Ammon's horn (tissue), 1 donor: Measurements from ENCODE around the gene TCEAL3.
"Not testable (repeated sequence)": the region's sequence is repeated elsewhere in the genome, so short reads cannot be mapped to it uniquely, and the experiment has no call there.

ENCODE experiments used
- DNase-seq: peaks from one replicate; pipeline ENCODE4 v3.0.0-alpha.2; 2016; ENCODE audit warnings: low spot score

TCEAL3 gene, protein sequence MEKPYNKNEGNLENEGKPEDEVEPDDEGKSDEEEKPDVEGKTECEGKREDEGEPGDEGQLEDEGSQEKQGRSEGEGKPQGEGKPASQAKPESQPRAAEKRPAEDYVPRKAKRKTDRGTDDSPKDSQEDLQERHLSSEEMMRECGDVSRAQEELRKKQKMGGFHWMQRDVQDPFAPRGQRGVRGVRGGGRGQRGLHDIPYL

DNA sequence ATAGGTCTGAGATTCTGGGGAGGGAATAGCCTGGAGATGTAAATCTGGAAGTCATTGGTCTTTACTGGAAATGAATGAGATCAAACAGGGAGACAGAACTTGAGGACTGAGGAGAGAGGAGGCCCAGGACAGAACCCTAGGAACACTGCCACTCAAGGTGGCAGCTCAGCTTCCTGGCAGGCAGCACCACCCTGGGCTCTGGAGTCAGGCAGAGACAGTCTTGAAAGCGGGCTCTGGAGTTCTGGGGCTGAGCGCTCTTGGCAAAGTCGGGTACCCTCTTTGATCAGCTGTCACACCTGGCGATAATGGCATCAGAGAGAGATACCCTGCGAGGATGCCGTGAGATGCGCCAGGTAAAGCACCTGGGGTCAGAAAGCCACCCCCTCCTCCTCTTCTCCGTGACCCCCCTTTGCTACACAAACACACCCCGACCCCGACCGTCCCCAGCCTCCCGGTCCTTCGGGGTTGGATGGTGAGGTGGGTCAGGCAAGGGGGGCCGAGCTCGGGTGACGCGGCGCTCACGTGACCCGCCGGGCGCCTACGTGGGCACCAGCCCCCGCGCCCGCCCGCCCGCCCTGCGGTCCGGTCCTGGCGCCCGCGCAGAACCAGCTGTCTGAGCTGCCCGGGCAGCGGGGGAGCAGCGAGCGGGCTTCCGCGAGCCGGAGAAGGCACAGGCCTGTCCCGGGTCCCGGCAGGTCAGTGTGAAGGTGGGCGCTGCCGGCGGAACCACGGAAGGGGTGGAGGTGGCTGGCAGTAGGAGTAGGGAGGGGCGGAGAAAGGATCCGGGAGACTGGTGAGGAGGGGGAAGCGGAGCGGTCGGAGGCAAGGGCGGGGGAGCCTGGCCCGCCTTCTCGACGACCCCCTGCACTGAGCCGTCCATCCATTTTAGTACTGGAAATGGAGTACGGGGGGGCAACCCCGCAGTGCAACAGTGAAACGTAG is at the start of gene TCEAL3:
Gene TCEAL3, plus strand, starts transcription at position 600 of the 942 bp plus-strand sequence. CDS start 1,102 bp downstream, outside the sequence.
- peak; percentile 65 for DNase-seq

DNA sequence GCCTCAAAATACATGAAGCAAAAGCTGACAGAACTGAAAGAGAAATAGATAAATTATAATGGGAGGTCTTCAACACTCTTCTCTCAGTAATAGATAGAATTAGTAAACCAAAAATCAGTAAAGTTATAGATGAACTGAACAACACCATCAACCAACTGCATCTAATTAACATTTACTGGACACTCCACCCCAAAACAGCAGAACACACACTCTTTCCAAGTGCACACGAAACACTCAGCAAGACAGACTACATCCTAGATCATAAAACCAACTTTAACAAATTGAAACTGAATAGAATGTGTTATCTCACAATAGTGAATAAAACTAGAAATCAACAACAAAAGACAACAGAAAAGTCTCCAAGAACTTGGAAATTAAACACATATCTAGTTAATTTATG is 47.5 kb upstream of the TCEAL3 start:
- no peak for DNase-seq

DNA sequence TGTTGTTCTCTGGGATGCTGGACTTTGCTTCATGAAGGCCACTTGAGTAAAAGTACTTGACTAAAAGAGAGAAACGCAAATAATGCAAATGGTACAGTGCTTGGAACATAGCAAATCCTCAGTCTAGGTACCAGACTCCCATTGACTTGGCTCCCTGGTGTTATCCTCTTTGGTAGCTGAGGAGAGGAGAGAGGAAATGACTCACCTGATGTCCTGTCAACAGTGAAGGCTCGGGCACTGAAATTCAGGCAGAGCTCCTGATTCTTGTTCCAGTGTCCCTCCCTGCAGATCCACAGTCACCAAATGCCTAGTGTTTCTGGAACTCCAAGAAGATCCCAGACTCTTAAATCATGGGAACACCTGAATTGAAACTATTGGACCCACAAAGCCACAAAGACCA is 45.0 kb upstream of the TCEAL3 start:
- DNase-seq, result no peak

DNA sequence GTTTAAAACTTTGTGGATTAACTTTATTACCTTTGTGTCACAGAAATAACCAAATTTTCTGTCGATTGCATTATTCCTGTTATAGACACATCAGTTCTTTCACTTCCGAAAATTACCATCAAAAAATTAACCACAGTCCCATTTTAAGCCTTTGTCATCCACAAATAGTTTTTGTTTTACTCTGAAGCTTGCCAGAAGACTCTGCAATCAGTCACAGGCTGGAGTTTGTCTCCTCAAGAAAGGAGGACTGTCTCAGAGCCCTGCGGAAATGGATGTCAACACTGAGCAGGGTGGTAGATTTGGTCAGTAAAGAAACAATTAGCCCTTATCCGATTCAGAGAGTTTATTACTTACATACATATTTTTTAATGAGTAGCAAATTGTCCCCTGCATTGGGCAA is 42.6 kb upstream of the TCEAL3 start:
- no peak for DNase-seq

DNA sequence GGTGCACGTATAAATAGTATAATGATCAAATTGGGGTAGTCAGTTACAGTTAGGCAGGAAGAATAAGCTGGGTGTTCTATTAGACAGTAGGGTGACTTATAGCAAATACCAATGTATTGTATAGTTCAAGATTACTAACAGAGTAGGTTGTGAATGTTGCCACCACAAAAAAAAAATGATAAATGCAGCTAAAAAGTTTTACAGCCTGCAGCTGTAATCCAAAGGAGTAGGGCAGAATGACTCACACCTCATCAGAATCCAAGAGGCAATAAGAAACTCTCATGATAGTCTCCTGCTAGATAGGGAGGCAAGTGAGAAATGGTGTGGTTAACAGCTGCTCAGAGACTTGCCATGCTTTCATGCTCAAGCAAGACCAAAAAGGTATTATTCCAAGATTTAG is 42.0 kb upstream of the TCEAL3 start:
- DNase-seq, result no peak

DNA sequence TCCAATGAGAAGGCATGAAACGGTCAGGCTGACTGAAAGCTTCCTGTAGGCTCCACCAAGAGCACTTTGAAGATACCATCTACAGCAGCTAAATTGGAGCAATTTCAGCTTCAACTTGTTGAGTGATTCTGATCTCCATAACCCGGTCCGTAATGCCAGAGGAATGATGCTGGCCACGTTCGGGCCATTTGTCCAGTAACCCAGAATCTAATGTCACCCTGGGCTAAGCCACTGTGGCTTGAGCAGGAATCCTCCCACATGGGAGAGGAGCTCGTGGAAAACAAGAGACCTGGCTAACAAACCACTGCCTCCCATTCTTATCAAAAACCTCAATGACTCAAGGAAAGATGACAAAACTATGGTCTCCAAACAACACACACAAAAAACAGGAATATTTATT is 36.6 kb upstream of the TCEAL3 start:
- no peak for DNase-seq

DNA sequence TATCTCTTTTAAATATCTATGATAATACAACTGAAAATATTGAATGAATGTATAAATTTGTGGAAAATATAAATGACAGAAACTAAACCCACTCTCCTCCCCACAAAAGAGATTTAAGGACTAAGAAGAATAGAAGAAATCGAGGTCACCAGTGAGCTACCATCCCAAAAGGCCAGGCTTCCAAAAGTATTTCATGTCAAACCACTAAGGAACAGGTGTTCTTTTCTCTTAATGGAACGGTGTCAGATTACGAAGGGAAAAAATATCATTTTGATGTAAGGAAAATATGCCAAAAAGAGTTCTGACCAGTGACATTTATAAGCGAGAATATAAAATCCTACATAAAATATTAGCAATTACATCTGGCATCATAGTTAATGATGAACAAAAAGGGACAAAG is 36.0 kb upstream of the TCEAL3 start:
- no peak for DNase-seq

DNA sequence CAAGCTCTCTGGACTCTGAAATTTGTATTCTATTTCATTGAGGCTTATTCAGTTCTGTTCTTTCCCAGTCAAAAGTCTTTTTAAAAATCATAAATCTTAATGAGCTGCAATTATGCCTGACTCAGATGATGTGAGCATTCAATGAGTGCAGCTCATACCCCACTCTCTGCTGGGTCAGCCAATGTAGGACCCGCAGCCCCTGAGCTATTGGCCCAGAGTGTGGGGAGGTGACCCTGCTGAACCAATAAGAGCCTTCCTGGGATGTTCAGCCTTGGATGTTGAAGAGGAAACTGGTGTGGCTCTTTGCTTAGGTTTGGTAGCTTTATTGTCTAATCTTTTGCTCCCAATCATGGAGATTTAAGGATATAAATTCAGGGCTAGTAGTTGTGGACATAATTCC is 34.6 kb upstream of the TCEAL3 start:
- no peak for DNase-seq

DNA sequence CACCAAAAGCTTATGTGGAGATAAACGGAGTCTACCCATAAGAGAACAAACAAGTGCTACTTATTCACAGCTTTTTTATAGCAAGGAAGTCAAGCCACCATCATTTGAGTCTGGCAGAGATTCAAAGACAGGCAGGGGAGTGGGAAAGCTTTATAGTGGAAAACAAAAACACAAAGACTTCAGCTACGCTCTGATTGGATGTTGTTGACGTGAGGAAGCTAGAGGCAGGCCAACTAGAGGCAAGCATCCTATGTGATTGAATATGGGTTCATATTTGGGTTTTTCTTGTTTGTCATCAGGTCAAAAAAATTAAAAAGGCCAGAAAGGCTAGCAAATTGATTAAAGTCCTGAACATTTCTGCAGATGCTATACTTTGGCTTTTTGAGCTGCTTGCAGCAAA is 23.2 kb upstream of the TCEAL3 start:
- peak; percentile 18 for DNase-seq

DNA sequence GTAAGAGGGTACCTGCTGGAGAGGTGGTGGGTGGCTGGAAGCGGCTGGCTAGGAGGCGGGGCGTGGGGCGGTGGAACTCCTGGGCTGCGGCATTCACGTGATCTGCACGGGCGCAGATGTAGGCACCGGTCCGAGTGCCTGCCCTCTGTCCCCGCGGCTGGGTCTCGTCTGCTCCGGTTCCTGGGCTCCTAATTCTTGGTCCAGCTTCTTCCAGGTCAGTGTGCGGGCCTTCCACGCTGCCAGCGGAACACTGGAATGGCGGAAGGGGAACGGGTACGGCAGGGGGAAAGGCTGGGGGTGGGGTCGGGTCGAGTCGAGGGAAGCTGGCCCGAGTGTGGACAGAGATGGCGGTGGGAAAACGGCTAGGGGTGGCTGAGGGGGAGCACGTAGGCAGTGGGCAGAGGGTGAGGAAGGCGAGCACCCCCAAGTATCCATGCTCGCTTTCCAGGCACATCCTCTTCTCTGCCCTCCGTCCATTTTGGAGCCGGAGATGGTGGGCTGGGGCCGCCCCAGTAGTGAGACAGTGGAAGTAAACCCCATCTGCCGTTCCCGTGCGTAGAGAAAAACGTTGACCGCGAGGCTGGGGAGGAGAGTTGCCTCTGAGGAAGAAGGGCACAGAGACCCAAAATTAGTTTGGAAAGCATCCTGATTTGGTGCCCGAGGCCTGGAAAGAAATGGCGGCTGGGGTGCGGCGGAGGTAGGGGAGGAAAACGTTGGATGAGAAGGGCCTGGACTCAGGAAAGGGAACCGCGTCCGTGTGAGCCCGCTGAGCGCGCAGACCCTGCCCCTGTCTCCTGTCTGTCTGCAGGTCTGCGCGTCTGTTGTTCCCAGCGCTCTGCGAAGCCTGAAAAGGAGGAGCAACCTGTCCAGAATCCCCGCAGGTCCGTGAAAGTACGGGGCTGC is 22.1 kb upstream of the TCEAL3 start, which contains the start of gene TCEAL4:
Gene TCEAL4, plus strand, starts transcription at position 105 of the 903 bp plus-strand sequence. CDS start 1,161 bp downstream, outside the sequence.
- peak; percentile 73 for DNase-seq

DNA sequence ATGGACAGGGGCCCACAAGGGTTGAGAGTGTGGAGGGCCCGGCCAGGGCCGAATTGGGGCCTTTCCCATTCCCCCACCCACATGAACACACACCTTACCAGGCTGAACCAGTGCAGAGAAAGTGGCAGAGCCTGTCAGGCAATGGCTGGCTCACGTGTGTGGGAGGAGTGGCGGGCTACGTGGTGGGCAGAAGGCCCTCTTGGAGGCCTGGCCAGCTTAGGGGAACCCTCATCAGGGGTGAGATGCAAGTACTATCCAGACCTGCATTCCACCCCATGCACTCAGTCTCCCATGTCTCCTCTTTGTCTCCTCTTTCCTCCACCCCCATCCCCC is 21.5 kb upstream of the TCEAL3 start:
- peak; percentile 12 for DNase-seq

DNA sequence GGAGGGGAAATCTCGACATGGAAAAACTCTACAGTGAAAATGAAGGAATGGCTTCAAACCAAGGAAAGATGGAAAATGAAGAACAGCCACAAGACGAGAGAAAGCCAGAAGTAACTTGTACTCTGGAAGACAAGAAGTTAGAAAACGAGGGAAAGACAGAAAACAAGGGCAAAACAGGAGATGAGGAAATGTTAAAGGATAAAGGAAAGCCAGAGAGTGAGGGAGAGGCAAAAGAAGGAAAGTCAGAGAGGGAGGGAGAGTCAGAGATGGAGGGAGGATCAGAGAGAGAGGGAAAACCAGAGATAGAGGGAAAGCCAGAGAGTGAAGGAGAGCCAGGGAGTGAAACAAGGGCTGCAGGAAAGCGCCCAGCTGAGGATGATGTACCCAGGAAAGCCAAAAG is 21.1 kb upstream of the TCEAL3 start:
- DNase-seq, result no peak

DNA sequence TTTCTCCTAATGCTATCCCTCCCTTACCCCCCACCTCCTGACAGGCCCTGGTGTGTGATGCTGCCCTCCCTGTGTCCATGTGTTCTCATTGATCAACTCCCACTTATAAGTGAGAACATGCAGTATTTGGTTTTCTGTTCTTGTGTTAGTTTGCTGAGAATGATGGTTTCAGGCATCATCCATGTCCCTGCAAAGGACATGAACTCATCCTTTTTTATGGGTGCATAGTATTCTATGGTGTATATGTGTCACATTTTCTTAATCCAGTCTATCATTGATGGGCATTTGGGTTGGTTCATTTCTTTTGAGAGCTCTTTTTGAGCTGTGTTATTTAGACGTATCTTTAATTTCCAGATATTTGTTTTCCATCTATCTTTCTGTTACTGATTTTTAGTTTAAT is 15.5 kb upstream of the TCEAL3 start:
- DNase-seq, result not testable (repeated sequence)

DNA sequence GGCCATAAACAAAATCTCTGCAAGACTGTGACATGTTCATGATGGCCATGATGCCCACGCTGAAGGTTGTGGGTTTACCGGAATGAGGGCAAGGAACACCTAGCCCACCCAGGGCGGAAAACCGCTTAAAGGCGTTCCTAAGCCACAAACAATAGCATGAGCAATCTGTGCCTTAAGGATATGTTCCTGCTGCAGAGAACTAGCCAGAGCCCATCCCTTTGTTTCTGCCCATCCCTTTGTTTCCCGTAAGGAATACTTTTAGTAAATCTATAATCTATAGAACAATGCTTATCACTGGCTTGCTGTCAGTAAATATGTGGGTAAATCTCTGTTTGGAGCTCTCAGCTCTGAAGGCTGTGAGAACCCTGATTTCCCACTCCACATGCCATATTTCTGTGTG is 12.6 kb upstream of the TCEAL3 start:
- DNase-seq, result not testable (repeated sequence)

DNA sequence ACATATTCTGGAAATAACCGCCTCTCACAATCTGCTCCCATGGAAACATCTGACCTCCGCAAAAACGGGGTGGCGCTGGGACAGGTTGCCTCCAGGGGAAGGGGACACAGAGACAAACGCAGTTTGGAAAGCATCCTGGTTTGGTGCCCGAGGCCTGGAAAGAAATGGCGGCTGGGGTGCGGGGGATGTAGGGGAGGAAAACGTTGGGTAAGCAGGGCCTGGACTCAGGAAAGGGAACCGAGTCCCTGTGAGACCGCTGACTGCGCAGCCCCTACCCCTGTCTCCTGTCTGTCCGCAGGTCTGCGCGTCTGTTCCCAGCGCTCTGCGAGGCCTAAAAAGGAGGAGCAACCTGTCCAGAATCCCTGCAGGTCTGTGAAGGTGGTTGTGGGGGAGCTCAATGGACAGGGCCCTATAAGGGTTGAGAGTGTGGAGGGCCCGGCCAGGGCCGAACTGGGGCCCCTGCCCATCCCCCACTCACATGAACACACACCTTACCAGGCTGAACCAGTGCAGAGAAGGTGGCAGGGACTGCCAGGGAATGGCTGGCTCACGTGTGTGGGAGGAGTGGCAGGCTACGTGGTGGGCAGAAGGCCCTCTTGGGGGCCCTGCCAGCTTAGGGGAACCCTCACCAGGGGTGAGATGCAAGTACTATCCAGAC is 672 bp downstream of the TCEAL3 start:
- peak; percentile 4 for DNase-seq

DNA sequence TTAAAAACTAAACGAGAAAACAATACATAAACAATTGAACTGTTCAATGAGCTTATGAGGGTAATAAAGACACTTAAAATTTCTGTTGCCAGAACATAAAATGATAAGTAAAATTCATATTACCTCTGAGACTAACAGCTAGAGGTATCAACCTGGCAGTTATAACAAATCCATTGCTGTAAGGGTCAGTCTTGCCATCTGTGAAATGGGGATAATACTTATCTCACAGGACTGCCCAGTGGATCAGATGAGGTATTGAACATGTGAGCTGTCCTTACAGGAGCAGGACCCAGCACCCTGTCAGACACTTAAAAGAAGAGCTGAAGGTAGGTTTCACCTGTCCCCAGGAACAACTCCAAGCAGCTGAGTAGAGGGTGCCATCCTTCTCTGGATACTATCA is 2.5 kb downstream of the TCEAL3 start:
- no peak for DNase-seq

DNA sequence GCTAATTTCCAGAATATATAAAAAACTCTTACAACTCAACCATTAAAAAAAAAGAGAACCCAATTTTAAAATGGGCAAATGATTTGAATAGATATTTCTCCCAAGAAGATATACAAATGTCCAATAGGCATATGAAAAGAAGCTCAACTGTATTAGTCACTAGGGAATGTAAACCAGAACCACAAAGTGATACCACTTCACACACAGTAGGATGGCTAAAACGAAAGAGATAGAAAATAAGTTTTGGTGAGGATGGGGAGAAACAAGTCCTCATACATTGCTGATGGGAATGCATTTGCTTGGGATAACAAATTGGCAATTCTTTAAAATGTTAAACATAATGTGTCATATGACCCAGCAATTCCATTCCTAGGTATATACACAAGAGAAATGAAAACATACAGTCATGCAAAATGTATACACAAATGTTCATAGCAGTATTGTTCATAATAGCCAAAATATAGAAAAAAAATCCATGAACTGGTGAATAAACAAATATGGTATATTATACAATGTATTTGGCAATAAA is 5.7 kb downstream of the TCEAL3 start:
- DNase-seq, result no peak

DNA sequence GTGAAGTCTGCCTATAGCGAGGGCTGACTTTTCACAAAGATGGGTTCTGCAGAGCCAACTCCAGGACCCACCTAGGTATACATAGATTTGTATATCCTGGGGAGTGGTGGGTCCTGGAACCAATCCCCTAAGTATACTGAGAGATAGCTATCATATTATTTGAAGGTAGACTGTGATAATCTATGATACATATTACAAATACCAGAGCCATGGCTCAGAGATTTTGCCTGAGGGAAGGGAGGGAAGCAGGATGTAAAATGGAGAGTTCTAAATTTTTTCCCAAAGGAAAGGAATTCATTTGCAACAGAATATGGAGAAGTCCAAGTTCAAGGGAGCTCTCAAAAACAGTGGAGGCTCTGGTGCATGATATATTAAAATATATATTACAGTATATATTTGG is 7.2 kb downstream of the TCEAL3 start:
- DNase-seq, result no peak

DNA sequence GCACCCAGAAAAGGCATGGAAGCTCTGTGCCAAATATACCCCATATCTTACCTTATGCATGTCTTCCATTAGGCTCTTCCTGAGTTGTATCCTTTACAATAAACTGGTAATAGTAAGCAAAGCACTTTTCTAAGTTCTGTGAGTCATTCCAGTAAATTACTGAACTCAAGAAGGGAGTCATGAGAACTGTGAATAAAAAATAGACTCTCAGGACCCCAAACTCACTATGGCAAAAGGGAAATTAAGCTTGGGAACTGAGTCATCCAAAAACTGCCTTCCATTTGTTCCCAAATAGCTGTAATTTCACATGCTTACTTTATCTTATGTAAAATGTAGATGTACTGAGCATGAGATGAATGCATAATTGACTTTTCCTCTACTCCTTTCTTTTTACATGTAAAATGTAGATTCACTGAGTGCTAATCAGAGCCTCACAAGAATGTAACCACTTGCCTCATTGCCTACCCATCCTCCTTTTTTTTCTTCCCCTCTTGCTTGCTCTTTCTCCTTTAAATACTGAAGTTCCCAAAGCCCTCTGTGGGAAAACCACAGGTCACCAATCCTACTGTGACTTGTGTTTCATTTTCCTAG is 8.1 kb downstream of the TCEAL3 start:
- no peak for DNase-seq

DNA sequence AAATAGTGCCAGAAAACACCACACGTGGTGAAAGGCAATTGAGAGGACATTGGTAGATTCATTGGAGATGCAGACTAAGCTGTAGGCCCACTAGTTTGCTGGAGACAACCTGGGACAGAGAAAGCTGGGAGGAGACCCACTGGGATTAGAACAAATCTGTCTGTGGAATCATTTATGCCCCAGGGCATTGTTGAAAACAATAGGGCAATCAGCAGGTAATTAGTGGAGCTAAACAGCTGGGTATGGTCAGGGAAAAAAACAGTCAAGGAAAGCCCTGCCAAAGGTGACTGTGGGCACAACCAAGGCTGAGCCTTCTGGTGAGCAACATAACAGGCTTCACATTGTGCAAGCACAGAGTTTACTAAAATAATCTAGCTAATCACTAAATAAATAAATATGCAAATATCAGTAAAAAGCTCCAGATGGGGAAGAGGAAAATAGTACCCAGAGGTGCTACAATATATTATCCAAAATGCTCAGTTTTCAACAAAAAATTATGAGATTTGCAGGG is 9.0 kb downstream of the TCEAL3 start:
- DNase-seq, result no peak

DNA sequence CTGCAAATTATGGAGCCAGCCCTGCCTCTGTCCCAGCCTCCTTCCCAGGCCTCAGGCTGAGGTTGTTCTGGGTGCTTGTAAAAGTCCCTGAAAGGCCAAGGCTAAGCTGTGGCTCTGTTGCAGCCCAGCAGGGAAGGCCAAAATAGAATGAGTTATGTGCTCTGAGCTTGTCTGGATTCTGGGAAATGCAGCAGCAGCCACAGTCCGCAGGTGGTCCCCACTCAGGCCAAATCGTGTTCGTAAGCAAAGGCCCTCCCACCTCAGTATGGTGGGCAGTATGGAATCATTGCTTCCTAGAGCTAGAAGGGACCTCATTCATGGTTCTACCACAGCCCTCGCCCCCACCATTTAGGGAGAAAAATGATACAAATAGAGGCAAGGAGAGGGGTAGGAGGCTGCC is 16.3 kb downstream of the TCEAL3 start:
- no peak for DNase-seq
